MM.1S (cell line): Measurements from ENCODE around the gene NDNF.

Experiments used
- CTCF ChIP-seq: fragments of 300-600 bp; sonication (generic); IDR thresholded peaks from 2 replicates; pipeline ENCODE4 v1.5.1; 2016; ENCODE audit warnings: antibody characterized with exemption, low read length, mixed read lengths
- EZH2 ChIP-seq: fragments of 300-600 bp; sonication (generic); optimal IDR thresholded peaks from 2 replicates; pipeline ENCODE3; 2017; ENCODE audit warnings: low read depth, mild to moderate bottlenecking, antibody characterized with exemption, low read length, mixed read lengths

GRCh38 chr4:121003863-121004262 is 68.5 kb downstream of the NDNF start:
- TF ChIP-seq CTCF, result no peak
- no peak for TF ChIP-seq EZH2
